Fibroblast of mammary gland (primary cell): ENCODE data around the gene EIF3D.

Experiments used
- DNase-seq: peaks from one replicate; pipeline ENCODE4 v3.0.0-alpha.2; 2010; ENCODE audit warnings: low read depth
- H3K4me3 ChIP-seq: 2 replicates; pipeline ENCODE4 v1.5.1; 2011; ENCODE audit warnings: low read depth, mild to moderate bottlenecking, low read length, moderate library complexity; ENCODE audit not compliant: control insufficient read depth
- CTCF ChIP-seq: conservative IDR thresholded peaks from 2 replicates; pipeline ENCODE4 v1.5.1; 2011; ENCODE audit warnings: low read depth, low read length, inconsistent platforms; ENCODE audit not compliant: control insufficient read depth, insufficient read depth

Gene EIF3D

GRCh38 chr22:36510384-36510783 is 18.6 kb downstream of the EIF3D start:
- DNase-seq: peak; percentile 16
- H3K4me3 ChIP-seq: no peak overlapping the region
- no peak for TF ChIP-seq CTCF

DNA sequence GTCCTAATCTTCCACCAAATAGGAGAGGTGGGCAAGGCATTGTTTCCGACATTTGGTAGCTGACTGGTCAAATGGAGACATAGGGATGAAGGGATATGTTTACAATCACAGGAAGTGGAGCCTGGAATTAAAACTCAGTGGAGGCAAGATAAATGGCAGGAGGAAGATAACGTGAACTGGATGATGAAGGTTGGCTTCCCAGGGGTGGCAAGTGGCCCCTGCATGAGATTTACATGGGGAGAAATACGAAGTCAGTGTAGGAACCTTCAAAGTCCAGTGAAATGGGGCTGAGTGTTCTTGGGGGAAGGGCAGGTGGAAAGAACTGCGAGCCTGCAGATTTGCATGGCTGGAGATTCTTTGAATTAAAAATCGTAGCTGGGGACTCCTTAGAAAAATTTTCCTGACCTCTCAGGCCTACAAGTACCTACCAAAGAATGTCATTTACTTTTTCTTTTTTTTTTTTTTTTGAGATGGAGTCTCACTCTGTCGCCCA is 21.4 kb downstream of the EIF3D start:
- no peak for TF ChIP-seq CTCF
- no peak overlapping the region for H3K4me3 ChIP-seq
- DNase-seq: no peak

DNA sequence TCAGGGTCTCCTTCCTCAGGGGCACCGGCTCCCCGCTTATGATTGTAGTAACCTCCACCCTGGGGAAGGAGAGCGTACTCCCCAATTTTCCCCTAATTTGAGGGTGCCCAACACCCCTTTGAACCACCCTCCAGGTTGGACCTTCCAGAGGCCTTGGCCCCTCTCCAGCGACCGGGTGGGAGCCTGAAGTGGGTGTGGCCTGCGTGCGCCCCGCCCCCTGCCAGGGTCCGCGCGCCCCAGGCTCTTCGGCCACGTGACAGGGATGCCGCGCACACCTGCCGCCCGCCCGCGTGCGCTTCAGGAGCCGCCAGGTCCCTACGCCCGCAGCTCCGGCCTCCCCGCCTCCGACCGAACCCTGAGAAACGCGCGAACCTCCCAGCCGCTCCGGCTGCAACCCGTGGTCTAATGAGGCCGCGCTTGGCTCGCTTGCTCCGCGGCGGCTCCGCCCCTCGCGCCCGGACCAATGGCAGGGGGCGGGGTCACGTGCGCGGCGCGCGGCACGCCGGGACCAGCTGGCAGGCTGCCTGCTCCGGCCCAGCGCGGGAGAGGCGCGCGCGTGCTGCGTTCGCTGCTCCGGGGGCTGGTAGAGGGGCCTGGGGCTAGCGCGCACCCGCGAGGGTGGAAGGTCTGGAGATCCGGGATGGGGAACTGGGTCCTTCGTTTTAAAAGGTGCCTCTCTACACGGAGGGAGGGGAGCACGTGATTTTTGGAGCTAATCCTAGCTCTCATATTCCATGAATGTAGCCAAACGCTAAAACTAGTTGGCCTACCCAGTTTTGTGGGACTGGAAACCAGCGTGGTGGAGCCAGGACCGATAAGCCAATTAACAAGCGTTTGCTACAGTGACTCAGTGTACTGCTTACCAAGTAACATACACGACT is 22.1 kb downstream of the EIF3D start, which contains the start of gene FOXRED2:
FOXRED2 (minus strand) TSS at position 404 of the 881 bp plus-strand sequence. CDS start 618 bp downstream, outside the sequence.
- peak within 1 kb of the TSS; percentile 40 for H3K4me3 ChIP-seq
- no peak for TF ChIP-seq CTCF
- DNase-seq: peak; percentile 74

DNA sequence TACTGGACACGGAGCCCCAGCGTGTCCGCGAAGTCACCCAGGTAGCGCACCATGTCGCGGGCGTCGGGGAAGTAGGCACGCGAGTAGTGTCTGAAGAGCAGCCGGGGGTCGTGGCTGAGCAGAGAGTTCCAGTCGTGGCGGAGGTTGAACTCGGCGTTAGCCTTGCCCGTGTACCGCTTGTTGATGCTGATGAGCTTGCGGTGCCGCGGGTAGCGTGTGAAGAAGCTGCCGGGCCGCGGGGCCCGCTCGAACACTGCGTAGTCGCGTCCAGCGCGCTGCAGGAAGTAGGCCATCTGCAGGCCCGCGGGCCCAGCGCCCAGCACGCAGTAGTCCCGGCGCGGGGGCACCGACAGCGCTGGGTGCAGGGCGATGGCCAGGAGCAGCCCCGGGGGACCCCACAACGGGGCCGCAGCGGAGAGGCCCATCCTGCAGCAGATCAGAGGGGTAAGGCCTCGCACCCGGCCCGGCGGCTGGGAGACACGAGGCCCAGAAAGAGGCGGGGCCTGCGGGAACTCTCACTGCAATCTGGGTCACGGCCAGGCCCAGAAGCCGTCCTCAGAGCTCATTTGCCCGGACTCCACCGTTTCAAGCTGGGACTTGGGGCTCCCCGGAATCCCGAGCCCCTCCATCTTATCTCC is 22.8 kb downstream of the EIF3D start:
- peak overlapping the region; percentile 40 for H3K4me3 ChIP-seq

GRCh38 chr22:36497910-36498665 is 30.9 kb downstream of the EIF3D start:
- no peak for DNase-seq
- no peak overlapping the region for H3K4me3 ChIP-seq
- no peak for TF ChIP-seq CTCF

More for the DNA sequence above, 22.8 kb downstream of the EIF3D start:
- no peak for TF ChIP-seq CTCF
- no peak for DNase-seq

GRCh38 chr22:36493690-36494110 is 35.3 kb downstream of the EIF3D start:
- no peak for TF ChIP-seq CTCF
- DNase-seq: no peak

More at GRCh38 chr22:36493690-36494110, 35.3 kb downstream of the EIF3D start:
- H3K4me3 ChIP-seq: no peak overlapping the region
